ENCODE data around the gene LILRB5. TPM values are rescaled to one million over a fixed set of nuclear protein-coding genes. Genes with fewer than 3 reads are reported as not detected.

LILRB5 gene
- total RNA-seq, 2 experiments from 2014 or later = not detected

- Mint-ChIP-seq H3K4me1 (ENCODE audit: low read depth) (peaks cover 23% of the 10 kb centered on the region), H3K9me3 (no peaks in the 10 kb centered on the region), H3K27ac (no peak overlapping the region), H3K27me3 (peaks cover 1% of the 10 kb centered on the region), H3K36me3 (ENCODE audit: low read depth) (no peaks in the 10 kb centered on the region), H3K4me3 (no peak overlapping the region)
- intact Hi-C loops (cut with DNase I, micrococcal nuclease) = loop anchor here in 1 of 2 experiments (5.0 kb wide), 1 partner anchor 333 kb away; the partner anchor contains the start of gene LILRB1
- Histone ChIP-seq H3K36me3 (ENCODE audit: insufficient read depth, low read length) (no peaks in the 10 kb centered on the region), H3K27me3 (ENCODE audit: control insufficient read depth in 1 of 2, insufficient read depth in 2 of 2, low read length in 2 of 2) (peaks cover 2 to 6% of the 10 kb centered on the region in 2 experiments), H3K27ac (ENCODE audit: low read depth in 1 of 2, low read length in 2 of 2) (no peak overlapping the region), H3K9me3 (ENCODE audit: control insufficient read depth in 1 of 2, insufficient read depth in 1 of 2, low read length in 2 of 2) (no peaks in the 10 kb centered on the region), H3K4me3 (ENCODE audit: low read length) (no peak overlapping the region), H3K4me1 (ENCODE audit: insufficient read depth, low read length) (peaks cover 6% of the 10 kb centered on the region)
- no peak for ATAC-seq (ENCODE audit: poor library complexity)
- TF ChIP-seq CTCF (IDR thresholded peaks at IDR 0.05) = no peak
- ChIA-PET POLR2A (no interaction called here), CTCF (no interaction called here)
- no peak for DNase-seq
Measured at GRCh38 chr19:54299515-54299914, 42.4 kb upstream of the LILRB5 start.

- ChIA-PET CTCF (no interaction called here), POLR2A (no interaction called here)
- no peak for DNase-seq
- no peaks in the 10 kb centered on the region for H3K36me3 Mint-ChIP-seq (ENCODE audit: low read depth)
- intact Hi-C loops (cut with DNase I, micrococcal nuclease) = loop anchor here in 1 of 2 experiments (5.0 kb wide), 1 partner anchor 333 kb away; the partner anchor contains the start of gene LILRB1
- Histone ChIP-seq H3K27ac (ENCODE audit: low read depth in 1 of 2, low read length in 2 of 2) (no peak overlapping the region), H3K4me1 (ENCODE audit: insufficient read depth, low read length) (peaks cover 2% of the 10 kb centered on the region), H3K9me3 (ENCODE audit: control insufficient read depth in 1 of 2, insufficient read depth in 1 of 2, low read length in 2 of 2) (peaks cover 1 to 2% of the 10 kb centered on the region in 2 experiments), H3K36me3 (ENCODE audit: insufficient read depth, low read length) (no peaks in the 10 kb centered on the region), H3K27me3 (ENCODE audit: control insufficient read depth in 1 of 2, insufficient read depth in 2 of 2, low read length in 2 of 2) (peaks cover 6 to 8% of the 10 kb centered on the region in 2 experiments), H3K4me3 (ENCODE audit: low read length) (no peak overlapping the region)
- no peak for TF ChIP-seq CTCF (IDR thresholded peaks at IDR 0.05)
- H3K9me3 Mint-ChIP-seq = no peaks in the 10 kb centered on the region
- H3K4me3 Mint-ChIP-seq = no peak overlapping the region
- ATAC-seq (ENCODE audit: poor library complexity) = no peak
- peaks cover 5% of the 10 kb centered on the region for H3K27me3 Mint-ChIP-seq
- peaks cover 19% of the 10 kb centered on the region for H3K4me1 Mint-ChIP-seq (ENCODE audit: low read depth)
- no peak overlapping the region for H3K27ac Mint-ChIP-seq
Measured at GRCh38 chr19:54299126-54299498, 42.0 kb upstream of the LILRB5 start.

- peaks cover 13% of the 10 kb centered on the region for H3K4me1 Mint-ChIP-seq (ENCODE audit: low read depth)
- TF ChIP-seq CTCF (IDR thresholded peaks at IDR 0.05) = no peak
- intact Hi-C loops (cut with DNase I, micrococcal nuclease) = loop anchor here in 1 of 2 experiments (5.0 kb wide), 1 partner anchor 334 kb away; the partner anchor contains the start of gene LILRB1
- H3K27ac ChIP-seq (ENCODE audit: low read depth in 1 of 2, low read length in 2 of 2) = no peak overlapping the region
- ATAC-seq (ENCODE audit: poor library complexity) (no peak), DNase-seq (no peak)
- CTCF ChIA-PET = no interaction called here
- H3K9me3 ChIP-seq (ENCODE audit: control insufficient read depth in 1 of 2, insufficient read depth in 1 of 2, low read length in 2 of 2) = peaks cover 4% of the 10 kb centered on the region in 2 experiments
- no peak overlapping the region for H3K4me3 ChIP-seq (ENCODE audit: low read length)
- peaks cover 10% of the 10 kb centered on the region for H3K27me3 Mint-ChIP-seq
- H3K27ac Mint-ChIP-seq = no peak overlapping the region
- no peak overlapping the region for H3K4me3 Mint-ChIP-seq
- H3K36me3 Mint-ChIP-seq (ENCODE audit: low read depth) = no peaks in the 10 kb centered on the region
- H3K9me3 Mint-ChIP-seq = no peaks in the 10 kb centered on the region
- H3K27me3 ChIP-seq (ENCODE audit: control insufficient read depth in 1 of 2, insufficient read depth in 2 of 2, low read length in 2 of 2) = peaks cover 9 to 12% of the 10 kb centered on the region in 2 experiments
- H3K4me1 ChIP-seq (ENCODE audit: insufficient read depth, low read length) = no peaks in the 10 kb centered on the region
- POLR2A ChIA-PET = no interaction called here
- no peaks in the 10 kb centered on the region for H3K36me3 ChIP-seq (ENCODE audit: insufficient read depth, low read length)
Measured at GRCh38 chr19:54298357-54299125, 41.5 kb upstream of the LILRB5 start.

All from CD4-positive, alpha-beta T cell (primary cell).